CD4-positive, alpha-beta T cell treated with Interleukin-4 for 4 hours (primary cell): Measurements from ENCODE around the gene MLLT1.

ENCODE experiments used
- DNase-seq: peaks from one replicate; pipeline ENCODE4 v3.0.0-alpha.2; 2020

The MLLT1 gene

GRCh38 chr19:6220385-6221191 lies 59.2 kb downstream of the MLLT1 start:
- no peak for DNase-seq

- no peak for DNase-seq
These were observed 60.0 kb downstream of the MLLT1 start for GRCh38 chr19:6219586-6220290.

GRCh38 chr19:6219147-6219525 lies 60.6 kb downstream of the MLLT1 start:
- DNase-seq: no peak

- peak; percentile 67 for DNase-seq
These were observed 61.2 kb downstream of the MLLT1 start for GRCh38 chr19:6218491-6219146.

GRCh38 chr19:6217752-6218334 lies 61.9 kb downstream of the MLLT1 start:
- DNase-seq: no peak

- no peak for DNase-seq
These were observed 62.6 kb downstream of the MLLT1 start for GRCh38 chr19:6216996-6217751.

GRCh38 chr19:6216236-6216995 lies 63.4 kb downstream of the MLLT1 start:
- DNase-seq: no peak

- no peak for DNase-seq
These were observed 64.0 kb downstream of the MLLT1 start for GRCh38 chr19:6215701-6216235.

- no peak for DNase-seq
These were observed 64.8 kb downstream of the MLLT1 start for GRCh38 chr19:6214881-6215541.

GRCh38 chr19:6213696-6214641 lies 65.8 kb downstream of the MLLT1 start:
- no peak for DNase-seq

- no peak for DNase-seq
These were observed 66.5 kb downstream of the MLLT1 start for GRCh38 chr19:6213266-6213595.

GRCh38 chr19:6212403-6213265 lies 67.1 kb downstream of the MLLT1 start:
- no peak for DNase-seq

GRCh38 chr19:6211632-6212402 lies 68.0 kb downstream of the MLLT1 start:
- no peak for DNase-seq

- no peak for DNase-seq
These were observed 68.8 kb downstream of the MLLT1 start for GRCh38 chr19:6210721-6211600.

- DNase-seq: no peak
These were observed 69.7 kb downstream of the MLLT1 start for GRCh38 chr19:6210091-6210490.

GRCh38 chr19:6209680-6210079 lies 70.1 kb downstream of the MLLT1 start:
- DNase-seq: no peak

GRCh38 chr19:6209233-6209632 lies 70.5 kb downstream of the MLLT1 start:
- DNase-seq: no peak
